ENCODE results near the gene CDKN1B. TPM values are rescaled to one million over a fixed set of nuclear protein-coding genes. Genes with fewer than 3 reads are reported as not detected.

The CDKN1B gene
- total and polyA plus RNA-seq, 3 donors from 2014 or later = 59.2 to 98.9 (median 76.1) TPM

DNA sequence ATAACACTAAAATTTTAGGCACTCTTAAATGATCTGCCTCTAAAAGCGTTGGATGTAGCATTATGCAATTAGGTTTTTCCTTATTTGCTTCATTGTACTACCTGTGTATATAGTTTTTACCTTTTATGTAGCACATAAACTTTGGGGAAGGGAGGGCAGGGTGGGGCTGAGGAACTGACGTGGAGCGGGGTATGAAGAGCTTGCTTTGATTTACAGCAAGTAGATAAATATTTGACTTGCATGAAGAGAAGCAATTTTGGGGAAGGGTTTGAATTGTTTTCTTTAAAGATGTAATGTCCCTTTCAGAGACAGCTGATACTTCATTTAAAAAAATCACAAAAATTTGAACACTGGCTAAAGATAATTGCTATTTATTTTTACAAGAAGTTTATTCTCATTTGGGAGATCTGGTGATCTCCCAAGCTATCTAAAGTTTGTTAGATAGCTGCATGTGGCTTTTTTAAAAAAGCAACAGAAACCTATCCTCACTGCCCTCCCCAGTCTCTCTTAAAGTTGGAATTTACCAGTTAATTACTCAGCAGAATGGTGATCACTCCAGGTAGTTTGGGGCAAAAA lies 4.1 kb downstream of the CDKN1B start:
- H3K4me3 ChIP-seq = no peak overlapping the region
- H3K27me3 ChIP-seq = no peaks in the 10 kb centered on the region
- TF ChIP-seq, protein P1, sequence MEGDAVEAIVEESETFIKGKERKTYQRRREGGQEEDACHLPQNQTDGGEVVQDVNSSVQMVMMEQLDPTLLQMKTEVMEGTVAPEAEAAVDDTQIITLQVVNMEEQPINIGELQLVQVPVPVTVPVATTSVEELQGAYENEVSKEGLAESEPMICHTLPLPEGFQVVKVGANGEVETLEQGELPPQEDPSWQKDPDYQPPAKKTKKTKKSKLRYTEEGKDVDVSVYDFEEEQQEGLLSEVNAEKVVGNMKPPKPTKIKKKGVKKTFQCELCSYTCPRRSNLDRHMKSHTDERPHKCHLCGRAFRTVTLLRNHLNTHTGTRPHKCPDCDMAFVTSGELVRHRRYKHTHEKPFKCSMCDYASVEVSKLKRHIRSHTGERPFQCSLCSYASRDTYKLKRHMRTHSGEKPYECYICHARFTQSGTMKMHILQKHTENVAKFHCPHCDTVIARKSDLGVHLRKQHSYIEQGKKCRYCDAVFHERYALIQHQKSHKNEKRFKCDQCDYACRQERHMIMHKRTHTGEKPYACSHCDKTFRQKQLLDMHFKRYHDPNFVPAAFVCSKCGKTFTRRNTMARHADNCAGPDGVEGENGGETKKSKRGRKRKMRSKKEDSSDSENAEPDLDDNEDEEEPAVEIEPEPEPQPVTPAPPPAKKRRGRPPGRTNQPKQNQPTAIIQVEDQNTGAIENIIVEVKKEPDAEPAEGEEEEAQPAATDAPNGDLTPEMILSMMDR (IDR thresholded peaks at IDR 0.05) = no peak
- TF ChIP-seq POLR2A (IDR thresholded peaks at IDR 0.05) = no peak
- intact Hi-C loops (cut with DNase I; ENCODE audit: low total_unique reads) = no loop called here
- H3K9me3 ChIP-seq = no peaks in the 10 kb centered on the region
- no peak for DNase-seq
- H3K27ac ChIP-seq = peak overlapping the region; percentile 95 to 100
- H3K36me3 ChIP-seq (ENCODE audit: low read depth, missing control alignments) = no peaks in the 10 kb centered on the region
- peaks cover 10% of the 10 kb centered on the region for H3K4me1 ChIP-seq
- 51% methylated on average over 3 of the region's 3 CpGs for WGBS, 2 donors

DNA sequence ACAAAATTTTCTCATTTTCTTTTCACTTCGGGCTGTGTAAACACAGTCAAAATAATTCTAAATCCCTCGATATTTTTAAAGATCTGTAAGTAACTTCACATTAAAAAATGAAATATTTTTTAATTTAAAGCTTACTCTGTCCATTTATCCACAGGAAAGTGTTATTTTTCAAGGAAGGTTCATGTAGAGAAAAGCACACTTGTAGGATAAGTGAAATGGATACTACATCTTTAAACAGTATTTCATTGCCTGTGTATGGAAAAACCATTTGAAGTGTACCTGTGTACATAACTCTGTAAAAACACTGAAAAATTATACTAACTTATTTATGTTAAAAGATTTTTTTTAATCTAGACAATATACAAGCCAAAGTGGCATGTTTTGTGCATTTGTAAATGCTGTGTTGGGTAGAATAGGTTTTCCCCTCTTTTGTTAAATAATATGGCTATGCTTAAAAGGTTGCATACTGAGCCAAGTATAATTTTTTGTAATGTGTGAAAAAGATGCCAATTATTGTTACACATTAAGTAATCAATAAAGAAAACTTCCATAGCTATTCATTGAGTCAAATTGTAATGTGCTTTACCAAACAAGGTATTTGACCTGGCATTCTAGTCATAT lies 4.8 kb downstream of the CDKN1B start:
- TF ChIP-seq POLR2A (IDR thresholded peaks at IDR 0.05) = no peak
- TF ChIP-seq, protein P1 (IDR thresholded peaks at IDR 0.05) = no peak
- WGBS, 2 donors = 80 to 88% methylated on average over 2 of the region's 2 CpGs
- H3K4me1 ChIP-seq = peaks cover 13% of the 10 kb centered on the region
- H3K27me3 ChIP-seq = no peaks in the 10 kb centered on the region
- peak overlapping the region; percentile 95 to 100 for H3K27ac ChIP-seq
- no peak overlapping the region for H3K4me3 ChIP-seq
- H3K36me3 ChIP-seq (ENCODE audit: low read depth, missing control alignments) = no peaks in the 10 kb centered on the region
- DNase-seq = no peak
- H3K9me3 ChIP-seq = no peaks in the 10 kb centered on the region
- intact Hi-C loops (cut with DNase I; ENCODE audit: low total_unique reads) = no loop called here

DNA sequence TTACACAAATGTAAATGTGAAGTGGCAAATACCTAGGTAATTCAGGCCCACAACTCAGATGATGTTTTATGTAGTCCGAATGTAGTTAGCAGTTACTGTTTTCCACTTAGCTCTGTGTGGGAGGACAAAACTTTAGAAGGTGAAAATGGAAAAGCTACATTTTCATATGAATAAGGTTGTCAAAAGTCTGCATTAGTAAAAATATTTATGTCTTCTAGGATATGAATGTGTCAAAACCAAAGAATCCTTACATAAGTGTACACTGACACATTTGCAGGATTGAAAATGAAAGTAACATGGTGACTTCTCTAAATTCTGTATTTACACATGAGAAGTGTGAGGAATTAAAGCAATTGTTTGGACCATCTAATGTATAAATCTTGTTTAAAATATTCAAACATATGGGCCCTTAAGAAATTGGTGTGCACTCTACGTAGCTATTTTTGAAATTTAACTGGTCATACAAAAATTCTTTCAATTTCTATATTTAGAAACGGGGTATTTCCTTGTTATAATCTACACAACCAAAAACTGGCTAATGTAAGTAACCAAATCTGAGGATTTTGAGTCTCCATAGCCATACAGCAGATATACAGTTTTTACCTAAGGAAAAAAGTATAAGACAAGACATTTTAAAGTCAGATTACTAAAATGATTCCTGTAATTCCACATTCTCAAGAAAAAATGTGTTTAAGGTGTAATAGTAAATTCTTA lies 5.4 kb downstream of the CDKN1B start:
- no peak for DNase-seq
- H3K27me3 ChIP-seq = no peaks in the 10 kb centered on the region
- TF ChIP-seq POLR2A (IDR thresholded peaks at IDR 0.05) = no peak
- TF ChIP-seq, protein P1 (IDR thresholded peaks at IDR 0.05) = no peak
- H3K9me3 ChIP-seq = no peaks in the 10 kb centered on the region
- H3K27ac ChIP-seq = peak overlapping the region; percentile 95 to 100
- intact Hi-C loops (cut with DNase I; ENCODE audit: low total_unique reads) = no loop called here
- no peaks in the 10 kb centered on the region for H3K36me3 ChIP-seq (ENCODE audit: low read depth, missing control alignments)
- H3K4me3 ChIP-seq = no peak overlapping the region
- WGBS, 2 donors = 38 to 44% methylated on average over 3 of the region's 3 CpGs
- peaks cover 13% of the 10 kb centered on the region for H3K4me1 ChIP-seq

DNA sequence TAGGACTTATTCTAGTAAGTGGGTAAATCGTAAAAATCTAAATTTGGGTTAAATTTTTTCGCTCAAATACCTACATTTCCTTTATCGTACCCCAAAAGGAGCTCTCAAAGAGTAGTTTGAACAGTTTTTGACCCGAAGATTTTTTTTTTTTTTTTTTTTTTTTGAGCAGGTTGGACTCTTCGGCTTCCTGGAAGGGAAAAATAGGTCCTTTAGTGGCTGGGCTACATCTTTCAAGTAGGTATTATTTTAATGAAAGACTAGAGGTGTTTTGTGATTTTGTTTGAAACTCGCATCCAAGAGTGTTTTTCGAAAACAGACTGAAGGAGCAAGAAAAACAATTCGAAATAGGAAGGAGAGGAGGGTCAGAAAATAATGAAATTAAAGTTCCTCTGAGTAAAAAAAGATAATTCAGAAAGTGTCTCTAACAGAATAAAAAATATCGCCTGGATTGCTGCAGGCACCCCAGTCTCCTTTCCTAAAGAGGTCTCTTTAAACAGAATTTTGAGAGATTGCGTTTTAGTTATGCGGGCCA lies 6.0 kb downstream of the CDKN1B start:
- no peak for DNase-seq
- peak overlapping the region; percentile 95 to 100 for H3K27ac ChIP-seq
- intact Hi-C loops (cut with DNase I; ENCODE audit: low total_unique reads) = no loop called here
- no peaks in the 10 kb centered on the region for H3K9me3 ChIP-seq
- peaks cover 13% of the 10 kb centered on the region for H3K4me1 ChIP-seq
- H3K27me3 ChIP-seq = no peaks in the 10 kb centered on the region
- H3K4me3 ChIP-seq = peak overlapping the region; percentile 73 to 84
- TF ChIP-seq POLR2A (IDR thresholded peaks at IDR 0.05) = no peak
- TF ChIP-seq, protein P1 (IDR thresholded peaks at IDR 0.05) = no peak
- 18 to 27% methylated on average over 11 of the region's 11 CpGs for WGBS, 2 donors
- H3K36me3 ChIP-seq (ENCODE audit: low read depth, missing control alignments) = no peaks in the 10 kb centered on the region
